Smooth muscle cell (in vitro differentiated cells): ENCODE data around the gene ADAMTS8. TPM values are rescaled to one million over a fixed set of nuclear protein-coding genes. Genes with fewer than 3 reads are reported as not detected.

Experiments used
- DNase-seq: peaks from one replicate; lab custom pipeline; 2025; ENCODE audit not compliant: unreplicated experiment; lab: John Stamatoyannopoulos, UW
- H2AFZ ChIP-seq: fragments of 200-600 bp; sonication (generic); 2 replicates; pipeline ENCODE4 v1.6.0; 2016; ENCODE audit warnings: antibody characterized with exemption, low read depth, mild to moderate bottlenecking
- H3F3A ChIP-seq: fragments of 200-600 bp; sonication (generic); 2 replicates; pipeline ENCODE4 v1.6.0; 2017; ENCODE audit warnings: antibody characterized with exemption, low read depth
- H3K27ac ChIP-seq: fragments of 200-600 bp; sonication (generic); 2 replicates; pipeline ENCODE4 v1.5.1; 2016; ENCODE audit warnings: low read depth, mild to moderate bottlenecking
- H3K27me3 ChIP-seq: fragments of 200-600 bp; sonication (generic); 2 replicates; pipeline ENCODE4 v1.6.1; 2016; ENCODE audit warnings: low read depth, mild to moderate bottlenecking
- H3K36me3 ChIP-seq: fragments of 200-600 bp; sonication (generic); 2 replicates; pipeline ENCODE4 v1.5.1; 2016; ENCODE audit warnings: low read depth
- H3K4me1 ChIP-seq: fragments of 200-600 bp; sonication (generic); 2 replicates; pipeline ENCODE4 v1.5.1; 2016; ENCODE audit warnings: low read depth
- H3K4me2 ChIP-seq: fragments of 200-600 bp; sonication (generic); 2 replicates; pipeline ENCODE4 v1.6.0; 2016; ENCODE audit warnings: mild to moderate bottlenecking
- H3K4me3 ChIP-seq: fragments of 200-600 bp; sonication (generic); 2 replicates; pipeline ENCODE4 v1.5.1; 2016; ENCODE audit warnings: mild to moderate bottlenecking
- H3K79me2 ChIP-seq: fragments of 200-600 bp; sonication (generic); 2 replicates; pipeline ENCODE4 v1.6.0; 2016; ENCODE audit warnings: low read depth, mild to moderate bottlenecking
- H3K9ac ChIP-seq: fragments of 200-600 bp; sonication (generic); 2 replicates; pipeline ENCODE4 v1.6.0; 2016; ENCODE audit warnings: low read depth
- H3K9me3 ChIP-seq: fragments of 200-600 bp; sonication (generic); replicated peaks from 2 replicates; pipeline ENCODE4 v1.5.1; 2016; ENCODE audit warnings: low read depth
- H4K20me1 ChIP-seq: fragments of 200-600 bp; sonication (generic); 2 replicates; pipeline ENCODE4 v1.6.0; 2016; ENCODE audit warnings: low read depth
- CTCF ChIP-seq: fragments of 200-600 bp; sonication (generic); IDR thresholded peaks from 2 replicates; pipeline ENCODE4 v1.5.1; 2017; ENCODE audit warnings: borderline replicate concordance, mild to moderate bottlenecking, antibody characterized with exemption; ENCODE audit not compliant: insufficient read depth, poor library complexity, severe bottlenecking
- WGBS: methylation state at CpG from one replicate; pipeline ENCODE4 v1.1.7; 2016; ENCODE audit warnings: low lambda C conversion rate; 5-methylcytosine and 5-hydroxymethylcytosine counted together
- polyA plus RNA-seq: library from polyadenylated mRNA; unstranded; fragments of >200 nt; fragmentation: Nextera tagmentation; extraction: Ambion mirVana; gene quantifications from 2 replicates; pipeline ENCODE4 v1.2.1, GENCODE V29; 2016
- total RNA-seq: library from RNA; depleted of rRNA; stranded (reverse); fragments of >200 nt; gene quantifications from 2 replicates; pipeline ENCODE4 v1.2.3, GENCODE V29; 2014

ADAMTS8 gene
- total and polyA plus RNA-seq, 2 experiments from 2014 or later: not detected

- Histone ChIP-seq H3K4me2 (no peak overlapping the region), H3K4me3 (no peak overlapping the region), H3K79me2 (no peaks in the 10 kb centered on the region), H3K36me3 (no peaks in the 10 kb centered on the region), H3K27ac (no peak overlapping the region), H4K20me1 (no peaks in the 10 kb centered on the region), H3K9ac (no peak overlapping the region), H2AFZ (no peak overlapping the region), H3K9me3 (no peaks in the 10 kb centered on the region), H3K4me1 (no peaks in the 10 kb centered on the region), H3K27me3 (peaks cover 42% of the 10 kb centered on the region), H3F3A (no peaks in the 10 kb centered on the region)
- no peak for TF ChIP-seq CTCF
- DNase-seq: no peak
- 88% methylated on average over 12 of the region's 12 CpGs for WGBS
Observed at GRCh38 chr11:130416530-130416882, 11.9 kb downstream of the ADAMTS8 start.

- no peaks in the 10 kb centered on the region for H3F3A ChIP-seq
- H3K4me2 ChIP-seq: no peak overlapping the region
- no peaks in the 10 kb centered on the region for H3K9me3 ChIP-seq
- H3K9ac ChIP-seq: no peak overlapping the region
- H3K27me3 ChIP-seq: peaks cover 42% of the 10 kb centered on the region
- H3K79me2 ChIP-seq: no peaks in the 10 kb centered on the region
- no peak for TF ChIP-seq CTCF
- no peak overlapping the region for H3K4me3 ChIP-seq
- H4K20me1 ChIP-seq: no peaks in the 10 kb centered on the region
- no peaks in the 10 kb centered on the region for H3K4me1 ChIP-seq
- no peaks in the 10 kb centered on the region for H3K36me3 ChIP-seq
- H3K27ac ChIP-seq: no peak overlapping the region
- H2AFZ ChIP-seq: no peak overlapping the region
- 82% methylated on average over 23 of the region's 37 CpGs for WGBS
- DNase-seq: no peak
Observed at GRCh38 chr11:130415731-130416529, 12.5 kb downstream of the ADAMTS8 start.

- Histone ChIP-seq H3K4me1 (no peaks in the 10 kb centered on the region), H3K27me3 (peaks cover 42% of the 10 kb centered on the region), H2AFZ (no peak overlapping the region), H3K9me3 (no peaks in the 10 kb centered on the region), H4K20me1 (no peaks in the 10 kb centered on the region), H3K4me2 (no peak overlapping the region), H3K4me3 (no peak overlapping the region), H3K79me2 (no peaks in the 10 kb centered on the region), H3K36me3 (no peaks in the 10 kb centered on the region), H3K27ac (no peak overlapping the region), H3F3A (no peaks in the 10 kb centered on the region), H3K9ac (no peak overlapping the region)
- no peak for TF ChIP-seq CTCF
- DNase-seq: no peak
- WGBS: 91% methylated on average over 24 of the region's 24 CpGs
Observed at GRCh38 chr11:130414107-130415080, 14.0 kb downstream of the ADAMTS8 start.
